ENCODE data around the gene PCOLCE2. TPM values are rescaled to one million over a fixed set of nuclear protein-coding genes. Genes with fewer than 3 reads are reported as not detected.

The PCOLCE2 gene
- total and polyA plus RNA-seq, 2 donors (not counting 3 experiments of a cell fraction or from before 2014, with no cell fraction given), result not detected

DNA sequence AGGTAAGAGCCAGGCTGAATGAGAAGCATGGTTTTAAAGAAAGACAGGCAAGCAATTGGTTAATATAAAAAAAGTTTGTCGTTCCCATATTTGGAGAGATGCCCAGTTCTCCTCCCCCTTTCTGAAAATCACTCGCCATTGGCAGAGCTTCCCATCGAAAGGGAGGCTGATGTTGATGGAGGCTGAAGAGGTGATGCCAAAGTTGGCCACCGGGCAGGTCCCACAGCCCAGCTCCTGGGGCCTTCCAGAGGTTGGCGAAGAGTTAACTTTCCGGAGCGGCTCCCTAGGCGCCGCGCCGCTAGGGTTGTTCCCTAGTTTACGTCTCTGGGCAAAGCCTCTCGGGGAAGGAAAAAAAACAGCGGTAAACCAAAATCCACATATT, 793 bp downstream of the PCOLCE2 start:
- dilution Hi-C loops (cut with MboI; ENCODE audit: extremely low pct_ligation_motif_present, low sequenced_read_pairs), result no loop called here
- CTCF ChIA-PET, result no interaction called here
- FAIRE-seq, result no peak

More for the DNA sequence above, 793 bp downstream of the PCOLCE2 start:
- H4K20me1 ChIP-seq (replicated peaks; ENCODE audit: control insufficient read depth, extremely low read depth, insufficient read depth, low read length), result no peaks in the 10 kb centered on the region
- peaks cover 8% of the 10 kb centered on the region for H3K4me1 ChIP-seq (ENCODE audit: control insufficient read depth, extremely low read depth, insufficient read depth, low read length)
- H3K36me3 ChIP-seq (ENCODE audit: control insufficient read depth in 2 of 2, extremely low read depth in 1 of 2, insufficient read depth in 2 of 2, low read length in 2 of 2), result no peaks in the 10 kb centered on the region
- POLR2A ChIA-PET, result no interaction called here
- no peak overlapping the region for H3K9ac ChIP-seq (replicated peaks; ENCODE audit: extremely low read depth, insufficient read depth, low read length)
- intact Hi-C loops (cut with micrococcal nuclease), result loop anchor here (5.0 kb wide), 1 partner anchor 74 kb away; the partner anchor contains the start of gene PAQR9
- peak overlapping the region in 2 of 3 experiments; percentile 25 to 40 for H3K4me3 ChIP-seq (replicated peaks in 1 of 3; ENCODE audit: insufficient read depth in 1 of 3, low read depth in 1 of 3, low read length in 3 of 3)
- no peaks in the 10 kb centered on the region for H3K9me3 ChIP-seq (replicated peaks; ENCODE audit: control insufficient read depth, insufficient read depth, low read length)
- TF ChIP-seq MAX (IDR thresholded peaks at IDR 0.05; ENCODE audit: insufficient read depth, insufficient read length) (no peak), POLR2AphosphoS5 (IDR thresholded peaks at IDR 0.05; ENCODE audit: insufficient read depth, low read depth, low read length) (no peak), EZH2 (IDR thresholded peaks at IDR 0.05; ENCODE audit: borderline replicate concordance, low read depth, low read length, severe bottlenecking) (no peak), MYC (IDR thresholded peaks at IDR 0.05; ENCODE audit: low read depth, low read length) (no peak), FOS (IDR thresholded peaks at IDR 0.05; ENCODE audit: borderline replicate concordance, insufficient read depth, low read length) (no peak), CTCF (IDR thresholded peaks at IDR 0.05; ENCODE audit: extremely low read depth in 1 of 2, insufficient read depth in 1 of 2, low read depth in 1 of 2, low read length in 2 of 2) (no peak), GATA2 (IDR thresholded peaks at IDR 0.05; ENCODE audit: insufficient read depth, insufficient read length, low read depth, low read length) (no peak), JUN (IDR thresholded peaks at IDR 0.05; ENCODE audit: borderline replicate concordance, insufficient read depth, insufficient read length, low read depth) (no peak), POLR2A (IDR thresholded peaks at IDR 0.05; ENCODE audit: low read depth, low read length) (no peak)
- peak; percentile 3 for DNase-seq (ENCODE audit: low read depth, low spot score)
- BruUV-seq (replicated peaks), result no TSS peak
- H3K79me2 ChIP-seq (ENCODE audit: control insufficient read depth, insufficient read depth, low read length), result no peaks in the 10 kb centered on the region
- H3K9me1 ChIP-seq (replicated peaks; ENCODE audit: control insufficient read depth, extremely low read depth, insufficient read depth, low read length), result no peaks in the 10 kb centered on the region
- no peak overlapping the region for H3K27ac ChIP-seq (ENCODE audit: insufficient read depth, low read depth, low read length)
- H3K27me3 ChIP-seq (ENCODE audit: control insufficient read depth in 2 of 2, insufficient read depth in 2 of 2, low read length in 2 of 2), result peaks cover 32 to 48% of the 10 kb centered on the region in 2 experiments
- peak overlapping the region; percentile 78 for H3K4me2 ChIP-seq (ENCODE audit: insufficient read depth, low read length)
- H2AFZ ChIP-seq (ENCODE audit: low read depth, low read length), result peak overlapping the region; percentile 88

All from endothelial cell of umbilical vein (primary cell).